Trophoblast cell (in vitro differentiated cells and primary cell): ENCODE data around the gene HMOX2.
A peak's percentile ranks its signal among the peaks of the same experiment; 100 is the strongest.

ENCODE experiments used
- DNase-seq, 2 donors: peaks; one replicate each; pipeline ENCODE4 v3.0.0-alpha.2; 2016
- H2AFZ ChIP-seq: 2 replicates; pipeline ENCODE4 v1.6.1; 2013; ENCODE audit warnings: low read length, moderate library complexity, mild to moderate bottlenecking; ENCODE audit not compliant: insufficient read depth, poor library complexity
- H2AK5ac ChIP-seq: 2 replicates; pipeline ENCODE4 v1.6.1; 2013; ENCODE audit warnings: mild to moderate bottlenecking, low read length
- H2BK120ac ChIP-seq: 2 replicates; pipeline ENCODE4 v1.6.1; 2013; ENCODE audit warnings: low read length, mild to moderate bottlenecking, moderate library complexity; ENCODE audit not compliant: insufficient read depth, poor library complexity
- H2BK12ac ChIP-seq: 2 replicates; pipeline ENCODE4 v1.6.1; 2013; ENCODE audit warnings: mild to moderate bottlenecking, low read length, moderate library complexity
- H2BK5ac ChIP-seq: 2 replicates; pipeline ENCODE4 v1.6.1; 2013; ENCODE audit warnings: low read length, low read depth, moderate library complexity, mild to moderate bottlenecking; ENCODE audit not compliant: poor library complexity
- H3K14ac ChIP-seq: 2 replicates; pipeline ENCODE4 v1.6.1; 2013; ENCODE audit warnings: mild to moderate bottlenecking, low read length
- H3K18ac ChIP-seq: 2 replicates; pipeline ENCODE4 v1.6.1; 2013; ENCODE audit warnings: mild to moderate bottlenecking, low read length
- H3K23ac ChIP-seq: 2 replicates; pipeline ENCODE4 v1.6.1; 2013; ENCODE audit warnings: low read length
- H3K27ac ChIP-seq: 2 replicates; pipeline ENCODE4 v1.5.1; 2013; ENCODE audit warnings: low read depth, mild to moderate bottlenecking, inconsistent platforms, low read length, moderate library complexity
- H3K27me3 ChIP-seq: 2 replicates; pipeline ENCODE4 v1.6.1; 2013; ENCODE audit warnings: inconsistent platforms, mild to moderate bottlenecking, low read length, moderate library complexity; ENCODE audit not compliant: insufficient read depth
- H3K36me3 ChIP-seq, 2 experiments: 1 replicate in 1 of 2; 2 replicates in 1 of 2; pipeline ENCODE4 v1.6.1; 2013; ENCODE audit warnings: low read length in 2 of 2, mild to moderate bottlenecking in 2 of 2, moderate library complexity in 1 of 2; ENCODE audit not compliant: insufficient read depth in 2 of 2, control insufficient read depth in 1 of 2
- H3K4ac ChIP-seq: 2 replicates; pipeline ENCODE4 v1.6.1; 2013; ENCODE audit warnings: low read depth, mild to moderate bottlenecking, low read length, moderate library complexity
- H3K4me1 ChIP-seq, 2 experiments: 1 replicate in 1 of 2; 2 replicates in 1 of 2; pipeline ENCODE4 v1.6.1; 2013; ENCODE audit warnings: low read length in 2 of 2, mild to moderate bottlenecking in 2 of 2, moderate library complexity in 1 of 2; ENCODE audit not compliant: insufficient read depth in 2 of 2, control insufficient read depth in 1 of 2
- H3K4me2 ChIP-seq: 2 replicates; pipeline ENCODE4 v1.6.1; 2013; ENCODE audit warnings: inconsistent platforms, mild to moderate bottlenecking, low read length, moderate library complexity
- H3K4me3 ChIP-seq: 2 replicates; pipeline ENCODE4 v1.5.1; 2013; ENCODE audit warnings: mild to moderate bottlenecking, low read depth, low read length, inconsistent platforms
- H3K79me1 ChIP-seq: one replicate; pipeline ENCODE4 v1.6.1; 2013; ENCODE audit warnings: low read length
- H3K79me2 ChIP-seq: 2 replicates; pipeline ENCODE4 v1.6.1; 2013; ENCODE audit warnings: low read length, mild to moderate bottlenecking; ENCODE audit not compliant: control insufficient read depth, insufficient read depth, poor library complexity
- H3K9ac ChIP-seq: 2 replicates; pipeline ENCODE4 v1.6.1; 2013; ENCODE audit warnings: mild to moderate bottlenecking, low read length
- H3K9me3 ChIP-seq: 2 replicates; pipeline ENCODE4 v1.6.1; 2013; ENCODE audit warnings: low read depth, mild to moderate bottlenecking, control low read depth, inconsistent platforms, low read length; ENCODE audit not compliant: insufficient read depth
- H4K12ac ChIP-seq: 2 replicates; pipeline ENCODE4 v1.6.1; 2013; ENCODE audit warnings: low read depth, mild to moderate bottlenecking, low read length, moderate library complexity
- H4K8ac ChIP-seq: 2 replicates; pipeline ENCODE4 v1.6.1; 2013; ENCODE audit warnings: low read depth, mild to moderate bottlenecking, low read length, moderate library complexity
- H4K91ac ChIP-seq: one replicate; pipeline ENCODE4 v1.6.1; 2013; ENCODE audit warnings: low read depth, mild to moderate bottlenecking, low read length, moderate library complexity
- WGBS: extraction: QIAGEN DNeasy Blood & Tissue Kit; methylation state at CpG from one replicate; pipeline ENCODE4 v1.1.7; 2013; ENCODE audit warnings: missing lambda C conversion rate; ENCODE audit not compliant: insufficient read length, insufficient coverage; ENCODE audit errors: extremely low coverage; 5-methylcytosine and 5-hydroxymethylcytosine counted together

Gene HMOX2

GRCh38 chr16:4514606-4515005, 38.4 kb downstream of the HMOX2 start:
- Histone ChIP-seq H3K79me2 (no peaks in the 10 kb centered on the region), H3K4me1 (peaks cover 0 to 5% of the 10 kb centered on the region in 2 experiments), H3K9ac (no peak overlapping the region), H3K27ac (no peak overlapping the region), H3K79me1 (no peaks in the 10 kb centered on the region), H3K23ac (no peak overlapping the region), H3K36me3 (peaks cover 36 to 42% of the 10 kb centered on the region in 2 experiments), H2BK5ac (no peak overlapping the region), H3K9me3 (no peaks in the 10 kb centered on the region), H4K91ac (no peak overlapping the region), H3K4me2 (no peak overlapping the region), H3K18ac (no peak overlapping the region), H2BK120ac (no peak overlapping the region), H3K14ac (no peak overlapping the region), H4K12ac (no peak overlapping the region), H3K4me3 (peak overlapping the region; percentile 41), H2AK5ac (no peak overlapping the region), H3K27me3 (no peaks in the 10 kb centered on the region), H2AFZ (no peak overlapping the region), H4K8ac (no peak overlapping the region), H3K4ac (no peak overlapping the region), H2BK12ac (no peak overlapping the region)
- no peak for DNase-seq
- WGBS, result no CpG with 5 or more reads among the region's 7 CpGs

- no peak overlapping the region for H3K9ac ChIP-seq
- no peak overlapping the region for H2BK12ac ChIP-seq
- no peak overlapping the region for H4K8ac ChIP-seq
- no peak overlapping the region for H2BK120ac ChIP-seq
- no peak overlapping the region for H3K4ac ChIP-seq
- H3K36me3 ChIP-seq, result peaks cover 29 to 33% of the 10 kb centered on the region in 2 experiments
- no peak overlapping the region for H4K12ac ChIP-seq
- H2BK5ac ChIP-seq, result no peak overlapping the region
- H3K4me2 ChIP-seq, result no peak overlapping the region
- no peak overlapping the region for H3K27ac ChIP-seq
- no peak overlapping the region for H3K18ac ChIP-seq
- no peak overlapping the region for H4K91ac ChIP-seq
- no peaks in the 10 kb centered on the region for H3K79me2 ChIP-seq
- no peak overlapping the region for H2AK5ac ChIP-seq
- H3K9me3 ChIP-seq, result no peaks in the 10 kb centered on the region
- no peak overlapping the region for H3K23ac ChIP-seq
- no peak overlapping the region for H3K14ac ChIP-seq
- no peaks in the 10 kb centered on the region for H3K79me1 ChIP-seq
- DNase-seq, result peak in 1 of 2 donors; percentile 18
- H3K27me3 ChIP-seq, result no peaks in the 10 kb centered on the region
- H2AFZ ChIP-seq, result no peak overlapping the region
- no peak overlapping the region for H3K4me3 ChIP-seq
- peaks cover 0 to 4% of the 10 kb centered on the region in 2 experiments for H3K4me1 ChIP-seq
- no CpG with 5 or more reads among the region's 5 CpGs for WGBS
These were observed 39.5 kb downstream of the HMOX2 start for GRCh38 chr16:4515611-4516233.

GRCh38 chr16:4517812-4518680, 41.8 kb downstream of the HMOX2 start:
- Histone ChIP-seq H4K8ac (no peak overlapping the region), H3K14ac (no peak overlapping the region), H2AFZ (no peak overlapping the region), H3K23ac (no peak overlapping the region), H3K9ac (no peak overlapping the region), H2AK5ac (no peak overlapping the region), H2BK12ac (no peak overlapping the region), H3K79me1 (no peaks in the 10 kb centered on the region), H3K4me3 (no peak overlapping the region), H3K4me2 (no peak overlapping the region), H2BK5ac (no peak overlapping the region), H3K9me3 (no peaks in the 10 kb centered on the region), H3K4ac (no peak overlapping the region), H3K27ac (no peak overlapping the region), H4K12ac (no peak overlapping the region), H3K27me3 (no peaks in the 10 kb centered on the region), H2BK120ac (no peak overlapping the region), H3K18ac (no peak overlapping the region), H3K79me2 (no peaks in the 10 kb centered on the region), H4K91ac (no peak overlapping the region), H3K36me3 (peaks cover 7 to 13% of the 10 kb centered on the region in 2 experiments), H3K4me1 (no peaks in the 10 kb centered on the region)
- peak in 1 of 2 donors; percentile 38 for DNase-seq
- no CpG with 5 or more reads among the region's 12 CpGs for WGBS

- Histone ChIP-seq H3K4me3 (no peak overlapping the region), H3K4me1 (no peaks in the 10 kb centered on the region), H4K8ac (no peak overlapping the region), H3K14ac (no peak overlapping the region), H3K18ac (no peak overlapping the region), H2AK5ac (no peak overlapping the region), H3K9me3 (no peaks in the 10 kb centered on the region), H3K79me2 (no peaks in the 10 kb centered on the region), H3K4me2 (no peak overlapping the region), H3K27me3 (no peaks in the 10 kb centered on the region), H4K12ac (no peak overlapping the region), H3K9ac (no peak overlapping the region), H2BK12ac (no peak overlapping the region), H3K4ac (no peak overlapping the region), H2AFZ (no peak overlapping the region), H2BK120ac (no peak overlapping the region), H3K36me3 (peaks cover 0 to under 1% of the 10 kb centered on the region in 2 experiments), H2BK5ac (no peak overlapping the region), H3K79me1 (no peaks in the 10 kb centered on the region), H4K91ac (no peak overlapping the region), H3K23ac (no peak overlapping the region), H3K27ac (no peak overlapping the region)
- no CpG with 5 or more reads among the region's 15 CpGs for WGBS
- DNase-seq, result no peak
These were observed 43.3 kb downstream of the HMOX2 start for GRCh38 chr16:4519274-4520058.
